A549 (cell line): ENCODE measurements around the gene TTC12.

Experiments used
- CEBPB ChIP-seq, 2 experiments: fragments of >200 bp in 1 of 2; sonication (Bioruptor Twin) in 1 of 2; formaldehyde crosslinking in 1 of 2; IDR thresholded peaks; 2 replicates each; pipeline ENCODE4 v1.6.1; 2012 to 2016
- CTCF ChIP-seq: fragments of >200 bp; sonication (Bioruptor Twin); formaldehyde crosslinking; IDR thresholded peaks from 3 replicates; pipeline ENCODE4 v1.5.1; 2016
- EP300 ChIP-seq, 2 experiments: fragments of >200 bp; sonication (Bioruptor Twin); formaldehyde crosslinking; IDR thresholded peaks; 2 replicates in 1 of 2; 3 replicates in 1 of 2; pipeline ENCODE4 v1.6.1; 2016 to 2017
- POLR2A ChIP-seq: IDR thresholded peaks from 2 replicates; pipeline ENCODE4 v1.6.1; 2012; ENCODE audit warnings: mild to moderate bottlenecking, low read length
- RNF2 ChIP-seq: fragments of 200-600 bp; sonication (generic); IDR thresholded peaks from 2 replicates; pipeline ENCODE4 v1.6.1; 2016; ENCODE audit warnings: low read depth, mild to moderate bottlenecking, antibody characterized with exemption, moderate library complexity, borderline replicate concordance
- TF ChIP-seq, protein P1 (sequence below): fragments of 200-600 bp; sonication (generic); IDR thresholded peaks from 2 replicates; pipeline ENCODE4 v1.6.1; 2016; ENCODE audit warnings: antibody characterized with exemption, mild to moderate bottlenecking, moderate library complexity
- TF ChIP-seq, protein P2 (sequence below): fragments of 450-650 bp; IDR thresholded peaks from 2 replicates; pipeline ENCODE4 v1.6.1; 2014; ENCODE audit warnings: antibody characterized with exemption

GRCh38 chr11:113281052-113281725, 33.2 kb upstream of the TTC12 start:
- TF ChIP-seq POLR2A (no peak), CTCF (no peak), EP300 (IDR thresholded peaks at IDR 0.05) (no peak), CEBPB (IDR thresholded peaks at IDR 0.05) (no peak), RNF2 (no peak)
- TF ChIP-seq, protein P1, sequence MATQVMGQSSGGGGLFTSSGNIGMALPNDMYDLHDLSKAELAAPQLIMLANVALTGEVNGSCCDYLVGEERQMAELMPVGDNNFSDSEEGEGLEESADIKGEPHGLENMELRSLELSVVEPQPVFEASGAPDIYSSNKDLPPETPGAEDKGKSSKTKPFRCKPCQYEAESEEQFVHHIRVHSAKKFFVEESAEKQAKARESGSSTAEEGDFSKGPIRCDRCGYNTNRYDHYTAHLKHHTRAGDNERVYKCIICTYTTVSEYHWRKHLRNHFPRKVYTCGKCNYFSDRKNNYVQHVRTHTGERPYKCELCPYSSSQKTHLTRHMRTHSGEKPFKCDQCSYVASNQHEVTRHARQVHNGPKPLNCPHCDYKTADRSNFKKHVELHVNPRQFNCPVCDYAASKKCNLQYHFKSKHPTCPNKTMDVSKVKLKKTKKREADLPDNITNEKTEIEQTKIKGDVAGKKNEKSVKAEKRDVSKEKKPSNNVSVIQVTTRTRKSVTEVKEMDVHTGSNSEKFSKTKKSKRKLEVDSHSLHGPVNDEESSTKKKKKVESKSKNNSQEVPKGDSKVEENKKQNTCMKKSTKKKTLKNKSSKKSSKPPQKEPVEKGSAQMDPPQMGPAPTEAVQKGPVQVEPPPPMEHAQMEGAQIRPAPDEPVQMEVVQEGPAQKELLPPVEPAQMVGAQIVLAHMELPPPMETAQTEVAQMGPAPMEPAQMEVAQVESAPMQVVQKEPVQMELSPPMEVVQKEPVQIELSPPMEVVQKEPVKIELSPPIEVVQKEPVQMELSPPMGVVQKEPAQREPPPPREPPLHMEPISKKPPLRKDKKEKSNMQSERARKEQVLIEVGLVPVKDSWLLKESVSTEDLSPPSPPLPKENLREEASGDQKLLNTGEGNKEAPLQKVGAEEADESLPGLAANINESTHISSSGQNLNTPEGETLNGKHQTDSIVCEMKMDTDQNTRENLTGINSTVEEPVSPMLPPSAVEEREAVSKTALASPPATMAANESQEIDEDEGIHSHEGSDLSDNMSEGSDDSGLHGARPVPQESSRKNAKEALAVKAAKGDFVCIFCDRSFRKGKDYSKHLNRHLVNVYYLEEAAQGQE = no peak
- TF ChIP-seq, protein P2, sequence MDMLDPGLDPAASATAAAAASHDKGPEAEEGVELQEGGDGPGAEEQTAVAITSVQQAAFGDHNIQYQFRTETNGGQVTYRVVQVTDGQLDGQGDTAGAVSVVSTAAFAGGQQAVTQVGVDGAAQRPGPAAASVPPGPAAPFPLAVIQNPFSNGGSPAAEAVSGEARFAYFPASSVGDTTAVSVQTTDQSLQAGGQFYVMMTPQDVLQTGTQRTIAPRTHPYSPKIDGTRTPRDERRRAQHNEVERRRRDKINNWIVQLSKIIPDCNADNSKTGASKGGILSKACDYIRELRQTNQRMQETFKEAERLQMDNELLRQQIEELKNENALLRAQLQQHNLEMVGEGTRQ = no peak
